Mononuclear cell (primary cell): Measurements from ENCODE around the gene TMCC2. TPM values are rescaled to one million over a fixed set of nuclear protein-coding genes. Genes with fewer than 3 reads are reported as not detected.

Experiments
- H3K27me3 ChIP-seq: 2 replicates; pipeline ENCODE4 v1.6.0; 2011; ENCODE audit warnings: low read length, control low read depth; ENCODE audit not compliant: insufficient read depth
- H3K4me1 ChIP-seq: 2 replicates; pipeline ENCODE4 v1.5.1; 2011; ENCODE audit warnings: mild to moderate bottlenecking, low read length, control low read depth; ENCODE audit not compliant: insufficient read depth
- H3K4me3 ChIP-seq: 2 replicates; pipeline ENCODE4 v1.5.1; 2011; ENCODE audit warnings: mild to moderate bottlenecking, low read length, moderate library complexity
- H3K9me3 ChIP-seq: 2 replicates; pipeline ENCODE4 v1.5.1; 2011; ENCODE audit warnings: low read depth, mild to moderate bottlenecking, control low read depth, low read length
- total RNA-seq: library from RNA; depleted of rRNA; stranded (reverse); fragments of >200 nt; gene quantifications from one replicate; pipeline ENCODE4 v1.2.3, GENCODE V29; 2012

The TMCC2 gene
- total RNA-seq, 1 donor = 4.3 TPM

- peak overlapping the region; percentile 98 for H3K4me3 ChIP-seq
- H3K4me1 ChIP-seq = peaks cover 79% of the 10 kb centered on the region
- no peaks in the 10 kb centered on the region for H3K27me3 ChIP-seq
- no peaks in the 10 kb centered on the region for H3K9me3 ChIP-seq
Measured at GRCh38 chr1:205318231-205318991, 90.7 kb downstream of the TMCC2 start.

GRCh38 chr1:205319081-205320018 lies 91.6 kb downstream of the TMCC2 start:
- Histone ChIP-seq H3K27me3 (no peaks in the 10 kb centered on the region), H3K4me1 (peaks cover 70% of the 10 kb centered on the region), H3K9me3 (no peaks in the 10 kb centered on the region), H3K4me3 (peak overlapping the region; percentile 98)

DNA sequence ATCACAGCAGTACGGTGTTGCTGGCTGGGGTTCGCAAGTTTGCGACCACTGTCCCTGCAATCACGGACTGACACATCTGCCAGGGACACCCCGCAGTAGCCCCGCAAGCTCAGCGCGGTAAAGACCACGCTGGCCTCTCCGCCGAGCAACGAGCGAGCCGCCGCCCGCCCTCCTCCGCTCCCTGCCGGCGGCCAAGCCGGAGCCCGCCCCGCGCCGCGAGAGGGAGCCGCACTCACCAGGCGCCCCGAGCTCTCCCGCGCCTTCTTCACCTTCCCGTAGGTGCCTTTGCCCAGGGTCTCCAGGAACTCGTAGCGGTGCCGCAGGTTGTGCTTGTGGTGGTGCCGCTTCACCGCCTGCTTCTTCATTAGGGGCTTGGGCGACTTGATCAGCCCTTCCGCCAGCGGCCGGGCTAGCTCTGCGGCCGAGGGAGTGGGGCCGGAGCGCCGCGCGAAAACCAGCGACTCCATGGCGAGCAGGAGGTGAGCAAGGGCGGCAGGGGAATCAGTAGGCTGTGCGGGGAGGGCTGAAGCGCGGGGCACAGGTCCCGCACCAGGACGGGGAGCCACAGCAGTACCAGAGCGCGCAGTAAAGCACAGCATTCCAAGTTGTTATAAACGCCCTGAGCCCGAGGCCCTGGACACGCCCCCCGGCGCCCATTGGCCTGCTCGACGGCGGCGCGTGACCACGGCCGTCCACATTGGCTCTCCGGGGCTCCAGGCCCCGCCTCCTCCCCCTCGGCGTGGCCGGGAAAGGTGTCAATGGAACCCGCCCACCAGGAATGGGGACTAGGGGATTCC lies 93.6 kb downstream of the TMCC2 start, which contains the start of gene NUAK2:
Gene NUAK2 (minus strand): TSS at position 584 of the 797 bp plus-strand sequence. CDS start 117 bp downstream, at position 467.
- no peaks in the 10 kb centered on the region for H3K27me3 ChIP-seq
- H3K4me3 ChIP-seq = peak within 1 kb of the TSS; percentile 98
- H3K4me1 ChIP-seq = peaks cover 61% of the 10 kb centered on the region
- H3K9me3 ChIP-seq = no peaks in the 10 kb centered on the region

- Histone ChIP-seq H3K4me3 (peak overlapping the region; percentile 98), H3K27me3 (peaks cover 2% of the 10 kb centered on the region), H3K4me1 (peaks cover 55% of the 10 kb centered on the region)
Measured at GRCh38 chr1:205321959-205322283, 94.2 kb downstream of the TMCC2 start.

More at GRCh38 chr1:205321959-205322283, 94.2 kb downstream of the TMCC2 start:
- no peaks in the 10 kb centered on the region for H3K9me3 ChIP-seq

Other genes starting within 250 kb of the TMCC2 start
- 0.21 TPM for gene CNTN2, start 184.7 kb upstream of the TMCC2 start, total RNA-seq
- 0.63 TPM for gene TMEM81, start 143.5 kb upstream of the TMCC2 start, total RNA-seq
- gene RBBP5, start 106.0 kb upstream of the TMCC2 start, total RNA-seq = 17.2 TPM
- 16.3 TPM for gene DSTYK, start 16.2 kb upstream of the TMCC2 start, total RNA-seq
- 34.2 TPM for gene NUAK2, start 93.8 kb downstream of the TMCC2 start, total RNA-seq
- 0.21 TPM for gene KLHDC8A, start 129.0 kb downstream of the TMCC2 start, total RNA-seq
- 0.31 TPM for gene LEMD1, start 194.1 kb downstream of the TMCC2 start, total RNA-seq
- gene BLACAT1, start 228.1 kb downstream of the TMCC2 start, total RNA-seq = not detected